B cell (primary cell): ENCODE results near the gene POLR1G.

Source experiments
- CTCF ChIP-seq: fragments of 200-600 bp; IDR thresholded peaks from one replicate; pipeline ENCODE4 v1.8.0; 2022; ENCODE audit warnings: antibody characterized with exemption, mild to moderate bottlenecking
- EZH2 ChIP-seq: IDR thresholded peaks from 2 replicates; pipeline ENCODE4 v1.6.1; 2012; ENCODE audit warnings: borderline replicate concordance, low read depth, mild to moderate bottlenecking, moderate library complexity, low read length; ENCODE audit not compliant: insufficient read depth, poor library complexity, severe bottlenecking

DNA sequence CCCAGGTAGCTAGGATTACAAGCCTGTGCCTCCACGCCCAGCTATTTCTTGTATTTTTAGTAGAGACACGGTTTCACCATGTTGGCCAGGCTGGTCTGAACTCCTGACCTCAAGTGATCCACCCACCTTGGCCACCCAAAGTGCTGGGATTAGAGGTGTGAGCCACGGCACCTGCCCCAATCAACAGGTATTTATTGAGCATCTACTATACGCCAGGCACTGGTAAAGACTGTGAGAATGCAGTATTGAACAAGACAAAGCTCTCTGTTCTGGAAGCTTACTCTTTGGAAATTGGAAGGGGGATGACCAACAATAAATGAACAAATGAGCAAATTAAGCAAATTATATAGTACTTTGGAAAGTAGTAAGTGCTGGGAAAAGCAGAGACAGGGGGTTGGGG is 38.7 kb downstream of the POLR1G start:
- TF ChIP-seq CTCF, result no peak
- no peak for TF ChIP-seq EZH2
